Skin of body (tissue), 2 donors: ENCODE measurements around the gene FOXP1. TPM values are rescaled to one million over a fixed set of nuclear protein-coding genes. Genes with fewer than 3 reads are reported as not detected.

Source experiments
- DNase-seq: peaks from one replicate; lab custom pipeline; 2025; lab: John Stamatoyannopoulos, UW
- total RNA-seq: library from RNA; depleted of rRNA; stranded (reverse); fragments of >200 nt; gene quantifications from one replicate; pipeline ENCODE4 v1.2.3, GENCODE V29; 2014

FOXP1 gene
- total RNA-seq, 1 donor from 2014 or later = 56.7 TPM

- DNase-seq = no peak
Measured at GRCh38 chr3:71110385-71111222, 472.9 kb downstream of the FOXP1 start.

GRCh38 chr3:71109977-71110285 lies 473.6 kb downstream of the FOXP1 start:
- no peak for DNase-seq

GRCh38 chr3:71109241-71109976 lies 474.1 kb downstream of the FOXP1 start:
- DNase-seq = no peak

GRCh38 chr3:71107926-71108325 lies 475.6 kb downstream of the FOXP1 start:
- no peak for DNase-seq

GRCh38 chr3:71104976-71105375 lies 478.6 kb downstream of the FOXP1 start:
- peak; percentile 36 for DNase-seq

GRCh38 chr3:71104556-71104955 lies 479.0 kb downstream of the FOXP1 start:
- DNase-seq = peak; percentile 91

- peak; percentile 91 for DNase-seq
Measured at GRCh38 chr3:71104121-71104541, 479.4 kb downstream of the FOXP1 start.

- peak; percentile 84 for DNase-seq
Measured at GRCh38 chr3:71103430-71103921, 480.1 kb downstream of the FOXP1 start.

GRCh38 chr3:71102111-71102983 lies 481.2 kb downstream of the FOXP1 start:
- peak; percentile 96 for DNase-seq

- no peak for DNase-seq
Measured at GRCh38 chr3:71101626-71102025, 481.9 kb downstream of the FOXP1 start.

GRCh38 chr3:71101014-71101413 lies 482.5 kb downstream of the FOXP1 start:
- DNase-seq = no peak

- DNase-seq = no peak
Measured at GRCh38 chr3:71099997-71100719, 483.4 kb downstream of the FOXP1 start.

- no peak for DNase-seq
Measured at GRCh38 chr3:71097557-71097956, 486.0 kb downstream of the FOXP1 start.

- DNase-seq = no peak
Measured at GRCh38 chr3:71095511-71096291, 487.8 kb downstream of the FOXP1 start.

GRCh38 chr3:71094658-71095209 lies 488.8 kb downstream of the FOXP1 start:
- no peak for DNase-seq

GRCh38 chr3:71092665-71093064 lies 490.9 kb downstream of the FOXP1 start:
- no peak for DNase-seq

- no peak for DNase-seq
Measured at GRCh38 chr3:71090207-71090606, 493.3 kb downstream of the FOXP1 start.

GRCh38 chr3:71089271-71089847 lies 494.2 kb downstream of the FOXP1 start:
- DNase-seq = no peak

- DNase-seq = no peak
Measured at GRCh38 chr3:71088742-71089141, 494.8 kb downstream of the FOXP1 start.
